ELF-1 (cell line): ENCODE data around the gene YBX2.

Experiments
- DNase-seq: peaks from one replicate; pipeline ENCODE4 v3.0.0-alpha.2; 2016; ENCODE audit warnings: low read depth, low spot score

YBX2 gene

DNA sequence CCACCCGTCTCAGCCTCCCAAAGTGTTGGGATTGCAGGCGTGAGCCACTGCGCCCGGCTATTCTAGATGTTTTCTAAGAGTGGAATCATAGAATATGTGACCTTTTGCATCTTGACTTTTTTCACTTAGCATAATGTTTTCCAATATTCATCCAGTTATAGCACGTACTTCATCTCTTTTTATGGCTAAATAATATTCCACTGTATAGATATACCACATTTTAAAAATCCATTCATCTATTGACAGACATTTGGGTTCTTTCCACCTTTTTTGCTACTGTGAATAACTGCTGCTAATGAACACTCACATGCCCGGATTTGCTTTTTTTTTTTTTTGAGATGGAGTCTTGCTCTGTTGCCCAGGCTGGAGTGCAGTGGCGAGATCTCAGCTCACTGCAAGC is 9.7 kb upstream of the YBX2 start:
- no peak for DNase-seq

DNA sequence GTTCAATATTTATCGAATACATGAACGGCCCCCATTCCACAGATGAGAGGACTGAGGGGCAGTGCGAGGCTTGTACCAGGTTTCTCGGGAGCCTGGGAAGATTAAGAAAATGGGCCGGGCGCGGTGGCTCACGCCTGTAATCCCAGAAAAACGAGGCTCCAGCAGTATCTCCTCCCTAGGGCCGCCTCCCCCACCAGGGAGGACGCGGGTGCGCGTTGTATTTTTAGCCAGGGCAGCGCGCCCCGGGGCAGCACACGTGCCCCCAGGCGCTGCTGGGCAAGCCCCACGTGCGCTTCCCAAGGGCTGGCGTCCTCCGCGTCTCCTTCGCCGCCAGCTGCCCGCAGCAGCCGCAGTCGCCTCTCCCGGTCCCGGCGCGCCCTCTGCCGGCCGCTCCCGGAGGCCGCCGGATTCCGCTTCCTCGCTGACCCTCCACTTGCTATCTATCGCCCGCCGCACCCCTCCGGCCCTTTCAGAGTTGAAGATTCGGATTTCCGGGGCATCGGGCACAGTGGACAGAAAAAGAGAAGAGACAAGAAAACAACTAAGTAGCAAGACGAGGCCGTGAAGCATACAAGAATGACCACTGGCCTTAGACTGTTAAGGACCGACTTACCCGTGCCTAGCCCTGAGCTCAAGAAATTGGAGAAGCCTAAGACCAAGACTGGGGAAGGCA is 1.9 kb upstream of the YBX2 start:
- peak; percentile 97 for DNase-seq

DNA sequence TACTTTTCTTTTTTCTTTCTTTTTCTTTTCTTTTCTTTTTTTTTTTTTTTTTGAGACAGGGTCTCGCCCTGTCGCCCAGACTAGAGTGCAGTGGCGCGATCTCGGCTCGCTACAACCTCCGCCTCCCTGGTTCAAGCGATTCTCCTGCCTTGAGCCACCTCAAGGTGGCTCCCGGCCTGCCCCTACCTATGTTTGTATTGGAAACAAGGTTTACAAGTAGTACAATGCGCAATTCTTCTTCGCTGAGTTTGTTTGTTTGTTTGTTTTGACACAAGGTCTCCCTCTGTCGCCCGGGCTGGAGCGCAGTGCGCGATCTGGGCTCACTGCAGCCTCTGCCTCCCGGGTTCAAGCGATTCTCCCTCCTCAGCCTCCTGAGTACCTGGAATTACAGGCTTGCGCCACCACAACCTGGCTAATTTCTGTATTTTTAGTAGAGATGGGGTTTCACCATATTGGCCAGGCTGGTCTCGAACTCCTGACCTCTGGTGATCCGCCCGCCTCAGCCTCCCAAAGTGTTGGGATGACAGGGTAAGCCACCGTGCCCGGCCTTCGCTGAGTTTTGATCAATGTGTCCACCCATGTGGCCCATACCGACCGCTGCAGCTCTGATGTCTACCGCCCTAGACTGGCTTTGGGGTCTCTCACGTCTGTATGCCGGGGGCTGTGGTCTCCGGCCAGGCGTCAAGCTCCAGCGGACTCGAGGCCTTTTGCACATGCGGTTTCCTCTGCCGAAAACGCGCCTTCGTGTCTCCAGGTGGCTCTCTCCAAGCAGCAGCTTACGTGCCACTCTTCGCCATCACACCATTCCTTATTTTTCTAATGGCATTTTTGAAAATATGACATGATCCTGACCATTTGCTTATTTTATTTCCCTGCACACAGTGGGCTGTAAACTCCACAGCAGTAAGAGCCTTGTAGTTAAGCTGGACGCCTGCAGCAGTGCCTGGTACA is 1.1 kb upstream of the YBX2 start:
- DNase-seq: peak; percentile 58

DNA sequence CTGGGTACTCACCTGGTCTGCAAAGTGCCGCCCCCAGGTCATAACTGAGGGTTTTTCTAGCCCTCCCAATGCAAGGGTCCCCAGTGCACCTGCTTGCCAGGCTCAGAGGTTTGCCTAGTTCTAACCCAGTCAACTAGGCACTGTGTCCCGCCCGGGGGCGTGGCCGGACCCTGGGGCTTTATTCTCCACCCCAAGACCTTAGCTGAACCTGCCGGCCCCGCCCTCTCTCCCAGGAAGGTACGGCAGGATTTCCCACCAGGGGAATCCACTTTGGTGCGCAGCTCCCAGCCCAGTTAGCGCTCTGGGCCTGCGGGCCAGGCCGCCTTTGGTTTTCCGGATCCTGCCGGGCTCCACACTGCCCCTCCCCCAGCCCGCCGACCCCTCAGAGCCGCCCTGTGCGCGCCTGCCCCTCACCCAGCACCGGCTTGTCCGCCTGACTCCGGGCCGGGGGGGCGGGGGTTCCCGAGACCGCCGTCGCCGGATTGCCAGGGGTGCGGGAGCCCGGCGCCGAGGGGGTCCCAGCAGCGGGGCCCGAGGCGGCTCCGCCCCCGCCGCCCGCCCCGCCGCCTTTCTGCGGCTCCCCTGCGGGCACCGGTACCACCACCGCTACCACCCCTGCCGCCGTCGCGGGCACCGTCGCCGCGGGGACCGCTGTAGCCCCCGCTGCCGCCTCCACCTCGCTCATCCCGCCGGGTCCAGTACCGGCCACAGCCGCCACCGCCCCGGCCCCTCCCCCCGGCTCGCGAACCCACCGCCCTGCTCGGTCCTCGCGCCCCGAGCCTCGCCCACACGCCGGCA is 424 bp downstream of the YBX2 start:
- DNase-seq: peak; percentile 79

DNA sequence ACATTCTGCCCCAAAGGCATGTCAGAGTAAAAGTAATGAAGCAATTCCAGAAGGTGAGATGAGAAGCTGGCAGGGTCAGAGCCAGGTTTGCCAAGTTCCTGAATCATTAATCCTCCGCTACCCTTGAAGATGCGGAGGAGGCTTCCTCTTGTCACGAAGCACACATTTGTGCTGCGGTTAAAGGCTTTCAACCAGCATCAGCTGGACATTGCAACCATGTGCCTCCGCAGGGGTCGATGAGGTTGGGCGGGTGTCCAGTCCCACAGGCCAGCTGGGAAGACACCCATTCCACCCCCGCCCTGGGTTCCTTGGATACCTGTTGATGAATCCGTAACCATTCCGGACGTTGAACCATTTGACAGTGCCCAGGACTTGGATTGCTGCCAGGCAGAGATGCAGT is 1.3 kb downstream of the YBX2 start:
- no peak for DNase-seq

DNA sequence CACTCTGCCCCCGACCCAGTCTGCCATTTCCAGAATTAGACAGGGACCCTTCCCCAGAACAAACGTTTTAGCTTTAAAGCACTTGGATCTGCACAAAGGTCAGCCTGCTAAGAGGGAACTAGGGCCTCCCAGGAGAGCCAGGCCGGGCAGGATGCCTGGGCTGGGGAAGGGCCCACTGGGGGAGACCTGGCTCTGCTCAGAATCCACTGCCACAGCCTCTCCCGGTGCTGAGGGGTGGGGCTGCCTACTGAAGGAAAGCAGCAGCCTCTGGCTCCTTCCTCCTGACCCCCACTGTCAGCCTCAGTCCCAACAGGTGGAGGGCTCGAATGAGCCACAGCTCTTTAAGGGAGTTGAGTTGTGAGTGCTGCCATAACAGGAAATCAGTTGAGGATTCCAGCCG is 1.7 kb downstream of the YBX2 start:
- no peak for DNase-seq

DNA sequence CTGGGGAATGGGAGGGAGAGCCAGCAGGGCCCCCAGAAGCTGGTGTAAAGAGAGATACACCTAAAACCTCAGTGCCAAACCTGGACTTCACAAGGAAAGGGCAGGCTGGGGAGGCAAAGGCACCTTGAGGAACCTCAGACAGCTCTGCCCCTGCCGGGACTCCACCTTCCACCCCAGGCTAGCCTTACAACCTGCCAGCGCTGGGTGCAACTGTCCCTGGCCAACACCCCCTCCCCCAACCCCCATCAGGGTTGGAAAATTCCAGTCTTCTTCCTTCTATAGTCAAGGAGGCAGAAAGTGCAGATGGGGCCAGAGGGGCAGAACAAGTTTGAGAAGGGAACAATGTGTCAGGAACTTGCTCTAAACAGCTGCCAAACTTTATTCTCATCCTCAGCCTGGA is 2.2 kb downstream of the YBX2 start:
- no peak for DNase-seq

DNA sequence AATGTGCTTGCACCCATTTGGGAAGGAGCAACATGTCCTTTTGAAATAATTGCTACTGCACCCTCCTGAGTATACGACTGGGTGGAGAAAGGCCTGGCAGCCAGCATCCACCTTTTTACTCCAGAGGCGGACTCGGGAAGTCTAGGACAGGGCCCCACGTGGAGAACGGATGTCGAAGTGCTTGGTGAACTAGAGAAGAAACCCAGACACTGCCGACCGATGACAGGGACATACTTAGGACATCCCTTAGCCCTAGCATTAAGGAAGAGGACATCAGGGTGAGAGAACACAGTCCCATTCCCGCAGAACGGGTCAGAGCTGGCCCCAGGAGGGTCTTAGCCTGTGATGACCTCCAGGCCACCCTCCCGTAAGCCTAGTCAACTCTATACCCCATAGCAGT is 3.8 kb downstream of the YBX2 start:
- DNase-seq: no peak

DNA sequence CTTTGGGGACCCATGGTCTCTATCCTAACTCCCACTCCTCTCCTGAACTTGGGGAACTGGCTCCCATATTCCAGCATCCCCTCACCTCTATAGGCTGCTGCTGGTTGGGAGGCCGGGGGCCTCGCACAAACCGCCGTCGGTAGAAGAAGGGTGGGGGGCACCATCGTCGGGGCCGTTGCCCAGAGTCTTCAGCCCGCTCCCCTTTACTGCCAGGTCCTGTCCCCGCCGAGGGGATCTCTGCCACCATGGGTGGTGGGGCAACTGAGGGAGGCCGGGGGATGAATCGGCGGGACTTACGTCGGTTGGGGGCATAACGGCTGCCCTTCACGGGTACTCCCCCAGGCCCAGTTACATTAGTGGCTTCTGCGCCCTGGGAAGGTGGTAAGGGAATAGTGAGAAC is 4.3 kb downstream of the YBX2 start:
- no peak for DNase-seq

DNA sequence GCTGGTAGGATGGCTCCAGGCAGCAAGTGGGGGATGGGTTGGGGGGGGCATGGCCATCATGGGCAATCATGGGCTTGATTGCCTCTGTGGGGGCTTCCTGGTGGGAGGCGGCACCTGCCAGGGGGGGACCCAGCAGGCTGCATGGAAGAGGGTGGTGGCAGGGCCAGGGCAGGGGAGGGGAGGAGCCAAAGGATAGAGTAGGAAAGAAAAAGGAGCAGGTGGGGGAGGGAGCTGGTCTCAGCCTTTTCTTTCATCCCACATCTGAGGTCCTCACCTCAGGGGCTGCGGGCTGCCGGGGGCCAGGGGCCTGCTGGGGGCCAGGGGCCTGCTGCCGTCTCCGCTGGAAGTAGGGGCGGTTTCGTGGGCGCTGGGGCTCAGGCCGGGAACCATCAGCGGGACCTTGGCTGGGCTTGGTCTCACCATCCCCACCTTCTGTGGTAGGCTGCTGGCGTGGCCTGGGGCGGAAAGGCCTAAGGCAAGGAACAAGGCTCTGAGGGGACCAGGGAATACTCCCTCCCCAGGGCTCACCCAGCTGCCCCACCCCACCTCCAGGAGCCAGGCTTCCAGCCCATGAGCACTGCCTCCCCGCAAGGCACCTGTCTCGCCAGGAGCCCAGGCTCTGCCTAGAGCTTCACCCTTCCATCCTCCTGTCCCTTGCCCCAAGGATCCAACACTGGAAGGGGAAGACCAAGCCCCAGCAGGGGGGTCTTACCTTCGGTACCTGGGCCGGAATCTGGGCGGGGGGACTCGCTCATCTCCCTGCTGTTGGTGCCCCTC is 5.0 kb downstream of the YBX2 start:
- DNase-seq: no peak

DNA sequence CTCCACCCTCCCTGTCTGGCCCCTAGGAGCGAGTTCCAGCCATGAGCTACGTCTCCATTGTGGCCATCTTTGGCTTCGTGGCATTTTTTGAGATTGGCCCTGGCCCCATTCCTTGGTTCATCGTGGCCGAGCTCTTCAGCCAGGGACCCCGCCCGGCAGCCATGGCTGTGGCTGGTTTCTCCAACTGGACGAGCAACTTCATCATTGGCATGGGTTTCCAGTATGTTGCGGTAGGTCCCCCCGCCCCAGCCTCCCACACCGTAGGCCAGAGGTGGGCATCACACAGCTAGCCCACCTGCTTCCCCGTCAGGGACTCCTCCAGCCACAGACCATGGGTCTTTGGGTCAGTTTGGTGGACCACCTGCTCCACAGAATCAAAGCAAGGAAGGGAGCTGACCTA is 8.8 kb downstream of the YBX2 start:
- no peak for DNase-seq

DNA sequence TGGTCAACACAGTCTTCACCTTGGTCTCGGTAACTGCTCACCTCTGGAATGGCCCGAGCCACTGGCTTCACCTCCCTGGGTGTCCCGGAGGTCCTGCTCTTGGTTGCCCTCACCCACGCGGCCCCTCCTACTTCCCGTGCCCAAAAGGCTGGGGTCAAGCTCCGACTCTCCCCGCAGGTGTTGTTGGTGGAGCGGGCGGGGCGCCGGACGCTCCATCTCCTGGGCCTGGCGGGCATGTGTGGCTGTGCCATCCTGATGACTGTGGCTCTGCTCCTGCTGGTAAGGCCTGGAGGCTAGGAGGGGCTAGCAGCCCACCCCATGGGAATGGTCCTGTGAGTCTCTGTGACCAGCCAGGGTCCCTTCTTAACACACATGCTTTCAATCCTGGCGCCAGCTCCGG is 9.5 kb downstream of the YBX2 start:
- DNase-seq: no peak

DNA sequence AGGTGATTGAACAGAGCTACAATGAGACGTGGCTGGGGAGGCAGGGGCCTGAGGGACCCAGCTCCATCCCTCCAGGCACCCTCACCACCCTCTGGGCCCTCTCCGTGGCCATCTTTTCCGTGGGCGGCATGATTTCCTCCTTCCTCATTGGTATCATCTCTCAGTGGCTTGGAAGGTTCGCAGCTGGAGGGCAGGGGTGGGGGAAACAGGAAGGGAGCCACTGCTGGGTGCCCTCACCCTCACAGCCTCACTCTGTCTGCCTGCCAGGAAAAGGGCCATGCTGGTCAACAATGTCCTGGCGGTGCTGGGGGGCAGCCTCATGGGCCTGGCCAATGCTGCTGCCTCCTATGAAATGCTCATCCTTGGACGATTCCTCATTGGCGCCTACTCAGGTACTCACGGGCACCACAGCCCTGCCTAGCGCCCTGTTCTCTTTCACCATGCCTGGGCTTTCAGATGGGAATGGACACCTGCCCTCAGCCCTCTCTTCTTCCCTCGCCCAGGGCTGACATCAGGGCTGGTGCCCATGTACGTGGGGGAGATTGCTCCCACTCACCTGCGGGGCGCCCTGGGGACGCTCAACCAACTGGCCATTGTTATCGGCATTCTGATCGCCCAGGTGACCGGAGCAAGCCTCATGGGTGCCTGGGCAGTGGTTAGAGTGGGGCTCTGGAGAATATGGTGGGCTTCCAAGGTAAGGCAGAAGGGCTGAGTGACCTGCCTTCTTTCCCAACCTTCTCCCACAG is 10.8 kb downstream of the YBX2 start:
- DNase-seq: no peak

DNA sequence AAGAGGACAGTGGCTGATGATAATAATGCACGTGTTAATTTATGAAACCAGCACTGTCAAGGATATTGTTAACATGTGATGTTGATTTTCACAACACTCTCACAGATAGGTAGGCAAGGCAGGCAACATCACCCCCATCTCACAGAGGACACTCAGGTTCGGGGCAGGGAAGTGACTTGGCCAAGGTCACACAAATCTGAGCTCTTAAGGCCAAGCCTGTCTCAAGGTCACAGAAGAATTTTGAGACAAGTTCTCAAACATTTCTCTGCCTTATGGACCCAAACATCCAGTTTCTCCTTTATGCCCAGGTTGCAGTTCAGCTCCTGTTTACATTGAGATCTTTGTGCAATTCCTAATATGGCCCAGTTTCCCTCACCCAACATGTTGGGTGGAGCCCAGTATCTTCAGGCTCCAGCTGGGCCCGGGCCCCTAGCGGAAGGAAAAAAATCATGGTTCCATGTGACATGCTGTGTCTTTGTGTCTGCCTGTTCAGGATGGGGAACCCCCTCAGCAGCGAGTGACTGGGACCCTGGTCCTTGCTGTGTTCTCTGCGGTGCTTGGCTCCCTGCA is 11.6 kb downstream of the YBX2 start:
- no peak for DNase-seq

DNA sequence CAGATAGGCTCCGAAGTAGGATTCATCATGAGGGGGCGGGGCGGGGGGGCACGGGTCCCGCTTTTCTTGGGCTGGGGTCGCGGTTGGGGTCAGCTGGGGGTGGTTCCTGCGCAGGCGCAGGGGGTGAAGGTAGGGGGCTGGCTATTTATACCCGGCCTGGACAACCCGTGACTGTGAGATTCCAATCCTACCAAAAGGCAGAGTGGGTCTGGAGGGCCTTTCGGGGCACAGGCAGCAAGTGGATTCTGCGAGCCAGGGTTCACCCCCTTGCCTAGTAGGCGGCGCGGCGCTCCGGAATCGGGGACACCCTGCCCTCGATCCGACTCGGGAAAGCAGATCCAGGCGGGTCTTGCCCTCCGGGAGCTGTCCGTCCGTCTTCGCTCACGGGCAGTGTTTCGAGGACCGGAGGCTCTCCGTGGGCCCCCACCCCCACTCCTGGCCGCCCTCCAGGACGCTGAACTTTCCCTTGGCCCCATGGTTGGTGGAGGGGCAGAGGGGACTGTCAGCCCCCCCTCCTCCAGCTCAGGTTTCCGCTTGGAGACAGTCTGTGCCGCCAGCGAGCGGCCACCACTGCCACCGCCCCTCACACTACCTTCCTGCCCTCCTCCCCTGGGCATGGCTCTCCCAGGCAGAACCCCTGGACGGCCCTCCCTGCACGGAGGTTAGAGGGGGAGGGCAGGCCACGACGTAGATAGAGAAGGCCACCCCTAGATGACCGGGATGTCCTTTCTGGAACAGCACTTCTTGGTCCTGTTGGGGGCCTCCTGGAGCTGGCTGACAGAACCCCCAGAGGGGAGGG is 12.3 kb downstream of the YBX2 start:
- DNase-seq: peak; percentile 30

DNA sequence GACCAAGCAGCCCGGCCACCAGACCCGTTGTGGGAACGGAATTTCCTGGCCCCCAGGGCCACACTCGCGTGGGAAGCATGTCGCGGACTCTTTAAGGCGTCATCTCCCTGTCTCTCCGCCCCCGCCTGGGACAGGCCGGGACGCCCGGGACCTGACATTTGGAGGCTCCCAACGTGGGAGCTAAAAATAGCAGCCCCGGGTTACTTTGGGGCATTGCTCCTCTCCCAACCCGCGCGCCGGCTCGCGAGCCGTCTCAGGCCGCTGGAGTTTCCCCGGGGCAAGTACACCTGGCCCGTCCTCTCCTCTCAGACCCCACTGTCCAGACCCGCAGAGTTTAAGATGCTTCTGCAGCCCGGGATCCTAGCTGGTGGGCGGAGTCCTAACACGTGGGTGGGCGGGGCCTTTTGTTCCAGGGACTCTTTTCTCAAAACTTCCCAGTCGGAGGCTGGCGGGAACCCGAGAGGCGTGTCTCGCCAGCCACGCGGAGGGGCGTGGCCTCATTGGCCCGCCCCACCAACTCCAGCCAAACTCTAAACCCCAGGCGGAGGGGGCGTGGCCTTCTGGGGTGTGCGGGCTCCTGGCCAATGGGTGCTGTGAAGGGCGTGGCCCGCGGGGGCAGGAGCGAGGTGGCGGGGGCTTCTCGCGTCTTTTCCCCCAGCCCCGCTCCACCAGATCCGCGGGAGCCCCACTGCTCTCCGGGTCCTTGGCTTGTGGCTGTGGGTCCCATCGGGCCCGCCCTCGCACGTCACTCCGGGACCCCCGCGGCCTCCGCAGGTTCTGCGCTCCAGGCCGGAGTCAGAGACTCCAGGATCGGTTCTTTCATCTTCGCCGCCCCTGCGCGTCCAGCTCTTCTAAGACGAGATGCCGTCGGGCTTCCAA is 13.1 kb downstream of the YBX2 start, which contains the start of gene SLC2A4:
TSS of gene SLC2A4 (plus strand) at position 645 of the 879 bp plus-strand sequence. CDS start at position 862, 217 bp downstream.
- peak; percentile 100 for DNase-seq

DNA sequence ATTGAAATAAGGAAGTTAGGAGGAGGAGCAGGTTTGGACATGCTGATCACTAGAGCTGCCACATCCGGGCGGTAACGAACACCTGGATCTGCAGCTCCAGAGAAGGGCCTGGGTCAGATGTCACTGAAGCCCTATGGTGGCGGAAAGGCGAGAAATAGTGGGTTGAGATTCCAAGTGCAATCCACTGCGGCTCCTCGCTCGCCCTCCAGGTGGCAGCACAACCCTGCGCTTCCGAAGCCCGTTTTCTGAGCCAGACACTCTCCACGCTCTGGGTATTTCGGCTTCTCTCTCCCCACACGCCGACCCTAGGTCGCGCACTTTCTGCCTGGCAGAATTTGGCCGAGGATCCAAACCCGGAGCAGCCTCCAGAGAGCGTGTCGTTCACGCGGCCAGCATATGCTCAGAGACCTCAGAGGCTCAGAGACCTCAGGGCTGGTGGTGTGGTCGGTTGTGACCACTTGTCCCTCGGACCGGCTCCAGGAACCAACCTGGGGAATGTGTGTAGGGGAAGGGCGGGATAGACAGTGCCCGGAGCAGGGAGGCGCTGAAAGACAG is 13.8 kb downstream of the YBX2 start:
- DNase-seq: peak; percentile 98

DNA sequence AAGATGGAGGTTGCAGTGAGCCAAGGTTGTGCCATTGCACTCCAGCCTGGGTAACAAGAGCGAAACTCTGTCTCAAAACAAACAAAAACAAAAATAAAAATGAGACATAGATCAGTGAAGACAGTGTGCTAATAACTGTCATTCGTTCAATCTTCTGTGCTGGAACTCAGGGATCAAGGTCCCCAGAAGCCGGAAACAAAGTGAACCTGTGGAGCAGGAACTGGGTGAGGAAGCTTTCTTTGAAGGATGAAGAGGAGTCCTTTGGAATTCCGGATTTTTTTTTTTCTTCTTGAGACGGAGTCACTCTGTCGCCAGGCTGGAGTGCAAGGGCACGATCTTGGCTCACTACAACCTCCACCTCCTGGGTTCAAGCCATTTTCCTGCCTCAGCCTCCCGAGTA is 15.0 kb downstream of the YBX2 start:
- no peak for DNase-seq
